Thyroid gland (tissue), 4 donors: ENCODE measurements around the gene PGP. TPM values are rescaled to one million over a fixed set of nuclear protein-coding genes. Genes with fewer than 3 reads are reported as not detected.
"Not testable (repeated sequence)": the region's sequence is repeated elsewhere in the genome, so short reads cannot be mapped to it uniquely, and the experiment has no call there.

Experiments
- DNase-seq, 2 donors: peaks; one replicate each; pipeline ENCODE4 v3.0.0-alpha.2; 2019
- H3K27ac ChIP-seq, 3 donors: fragments of 200-600 bp; sonication (generic); 1 replicate in 2 of 3; 2 replicates in 1 of 3; pipeline ENCODE4 v1.5.1; 2016 to 2019; ENCODE audit warnings: mild to moderate bottlenecking in 1 of 3, moderate library complexity in 1 of 3
- H3K27me3 ChIP-seq: fragments of 200-600 bp; sonication (generic); one replicate; pipeline ENCODE4 v1.5.1; 2019
- H3K36me3 ChIP-seq, 2 donors: fragments of 200-600 bp; sonication (generic); one replicate each; pipeline ENCODE4 v1.5.1; 2016 to 2019
- H3K4me1 ChIP-seq, 2 donors: fragments of 200-600 bp; sonication (generic); one replicate each; pipeline ENCODE4 v1.5.1; 2017 to 2019
- H3K4me3 ChIP-seq, 3 donors: fragments of 200-600 bp; sonication (generic); replicated peaks in 1 of 3; 1 replicate in 2 of 3; 2 replicates in 1 of 3; pipeline ENCODE4 v1.5.1; 2016; ENCODE audit warnings: mild to moderate bottlenecking in 1 of 3
- H3K9me3 ChIP-seq: fragments of 200-600 bp; sonication (generic); one replicate; pipeline ENCODE4 v1.5.1; 2017
- CTCF ChIP-seq, 6 experiments: fragments of 200-600 bp in 3 of 6; fragments of 450-650 bp in 3 of 6; sonication (generic) in 3 of 6; IDR thresholded peaks; one replicate each; pipeline ENCODE4 v1.5.1; 2016 to 2019; ENCODE audit warnings: antibody characterized with exemption in 6 of 6, mild to moderate bottlenecking in 2 of 6, inconsistent platforms in 1 of 6, moderate library complexity in 1 of 6
- POLR2A ChIP-seq, 2 donors: fragments of 450-650 bp; IDR thresholded peaks; one replicate each; pipeline ENCODE4 v1.6.1; 2017; ENCODE audit warnings: antibody characterized with exemption in 2 of 2, mild to moderate bottlenecking in 2 of 2, moderate library complexity in 1 of 2
- WGBS, 2 donors: methylation state at CpG; one replicate each; pipeline ENCODE4 v1.1.5; 2017; 5-methylcytosine and 5-hydroxymethylcytosine counted together
- intact Hi-C: fragments of 100-400 bp; cut with DNase I; formaldehyde crosslinking; loops from one replicate; pipeline ENCODE4 v1.15.1; 2023
- total RNA-seq, 4 donors: library from RNA; depleted of rRNA; stranded (reverse); fragments of >200 nt; gene quantifications; one replicate each; pipeline ENCODE4 v1.2.3, GENCODE V29; 2016

The PGP gene
- total RNA-seq, 4 donors from 2014 or later = 13.4 to 44.0 (median 28.8) TPM

- Histone ChIP-seq H3K27ac (no peak overlapping the region), H3K4me3 (no peak overlapping the region), H3K9me3 (no peaks in the 10 kb centered on the region), H3K27me3 (no peaks in the 10 kb centered on the region), H3K36me3 (peaks cover 43 to 44% of the 10 kb centered on the region in 2 donors), H3K4me1 (no peaks in the 10 kb centered on the region)
- WGBS, 2 donors = 83 to 84% methylated on average over 7 to 8 of the region's 11 CpGs
- intact Hi-C loops = no loop called here
- TF ChIP-seq CTCF (IDR thresholded peaks at IDR 0.05) = no peak
- TF ChIP-seq POLR2A (IDR thresholded peaks at IDR 0.05) = no peak
- DNase-seq = no peak
Observed at GRCh38 chr16:2242598-2242997, 28.0 kb upstream of the PGP start.

GRCh38 chr16:2240331-2240730 is 25.7 kb upstream of the PGP start:
- WGBS, 2 donors = 77 to 80% methylated on average over 9 of the region's 9 CpGs
- H3K4me1 ChIP-seq = peaks cover 4 to 14% of the 10 kb centered on the region in 2 donors
- intact Hi-C loops, DNase-seq, H3K4me3 ChIP-seq, H3K27me3 ChIP-seq, H3K9me3 ChIP-seq, H3K27ac ChIP-seq: not testable (repeated sequence)
- peaks cover 32 to 36% of the 10 kb centered on the region in 2 donors for H3K36me3 ChIP-seq

GRCh38 chr16:2238838-2239675 is 24.4 kb upstream of the PGP start:
- no peaks in the 10 kb centered on the region for H3K9me3 ChIP-seq
- intact Hi-C loops = no loop called here
- WGBS, 2 donors = 87 to 90% methylated on average over 8 to 12 of the region's 15 CpGs
- no peak for TF ChIP-seq POLR2A (IDR thresholded peaks at IDR 0.05)
- no peak for TF ChIP-seq CTCF (IDR thresholded peaks at IDR 0.05)
- peaks cover 4 to 14% of the 10 kb centered on the region in 2 donors for H3K4me1 ChIP-seq
- H3K27ac ChIP-seq = no peak overlapping the region
- H3K4me3 ChIP-seq = no peak overlapping the region
- no peaks in the 10 kb centered on the region for H3K27me3 ChIP-seq
- H3K36me3 ChIP-seq = peaks cover 34 to 36% of the 10 kb centered on the region in 2 donors
- DNase-seq = no peak

DNA sequence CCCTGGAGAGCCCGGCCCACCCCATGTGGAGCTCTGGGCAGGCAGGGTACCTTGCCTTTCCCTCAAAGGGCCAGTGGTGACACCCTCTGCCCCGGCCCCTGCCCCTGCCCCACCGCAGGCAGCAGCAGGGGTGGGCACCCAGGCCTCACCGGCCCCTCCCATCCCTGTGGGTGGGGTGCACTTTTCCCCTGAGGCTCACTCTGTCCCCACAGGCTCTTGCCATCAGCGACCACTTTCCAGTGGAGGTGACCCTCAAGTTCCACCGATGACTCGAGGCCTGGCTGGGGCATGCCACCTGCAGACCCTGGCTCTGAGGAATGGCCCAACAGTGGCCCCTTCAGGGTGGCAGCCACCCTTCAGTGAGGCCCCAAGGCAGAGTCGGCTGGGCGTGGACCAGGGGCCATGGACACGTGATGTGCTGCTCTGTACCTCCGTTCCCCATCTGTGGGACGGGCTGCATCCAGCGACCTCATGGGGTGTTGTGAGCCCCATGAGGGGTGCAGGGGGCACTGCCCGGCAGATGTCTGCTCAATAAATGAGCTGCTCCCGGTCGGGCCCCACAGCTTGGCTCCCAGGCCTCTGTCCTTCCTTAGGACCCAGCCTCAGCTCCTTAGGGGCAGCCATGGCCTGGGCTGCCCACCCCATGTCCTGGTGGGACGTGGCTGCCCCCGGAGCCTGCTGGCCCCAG is 23.7 kb upstream of the PGP start:
- Histone ChIP-seq H3K4me3 (no peak overlapping the region), H3K9me3 (no peaks in the 10 kb centered on the region), H3K27me3 (no peaks in the 10 kb centered on the region), H3K36me3 (peaks cover 35 to 36% of the 10 kb centered on the region in 2 donors), H3K4me1 (peaks cover 6 to 17% of the 10 kb centered on the region in 2 donors), H3K27ac (no peak overlapping the region)
- intact Hi-C loops = no loop called here
- no peak for TF ChIP-seq CTCF (IDR thresholded peaks at IDR 0.05)
- no peak for TF ChIP-seq POLR2A (IDR thresholded peaks at IDR 0.05)
- no peak for DNase-seq
- WGBS, 2 donors = 72 to 79% methylated on average over 3 to 17 of the region's 18 CpGs

- WGBS, 2 donors = 20% methylated on average over 1 of the region's 65 CpGs; no CpG with 5 or more reads in 1 of the 2 donors
- TF ChIP-seq CTCF (IDR thresholded peaks at IDR 0.05) (no peak), POLR2A (IDR thresholded peaks at IDR 0.05) (no peak)
- Histone ChIP-seq H3K36me3 (peaks cover 35 to 37% of the 10 kb centered on the region in 2 donors), H3K9me3 (no peaks in the 10 kb centered on the region), H3K27ac (no peak overlapping the region), H3K27me3 (no peaks in the 10 kb centered on the region), H3K4me3 (no peak overlapping the region), H3K4me1 (peaks cover 12 to 23% of the 10 kb centered on the region in 2 donors)
- intact Hi-C loops = no loop called here
- DNase-seq = no peak
Observed at GRCh38 chr16:2237493-2238149, 23.0 kb upstream of the PGP start.
